Mesodermal cell (in vitro differentiated cells): ENCODE results near the gene ENOPH1.

Experiments
- H3K27ac ChIP-seq: 2 replicates; pipeline ENCODE4 v1.7.0; 2013; ENCODE audit warnings: mild to moderate bottlenecking, low read depth, low read length, moderate library complexity; ENCODE audit not compliant: severe bottlenecking
- H3K36me3 ChIP-seq: 2 replicates; pipeline ENCODE4 v1.7.1; 2013; ENCODE audit warnings: mild to moderate bottlenecking, low read length, moderate library complexity; ENCODE audit not compliant: control insufficient read depth, insufficient read depth
- H3K4me1 ChIP-seq: one replicate; pipeline ENCODE4 v1.7.1; 2013; ENCODE audit warnings: mild to moderate bottlenecking, low read length; ENCODE audit not compliant: insufficient read depth, control insufficient read depth, poor library complexity, severe bottlenecking
- H3K4me3 ChIP-seq: 2 replicates; pipeline ENCODE4 v1.7.0; 2013; ENCODE audit warnings: low read length, control low read depth, mild to moderate bottlenecking; ENCODE audit not compliant: insufficient read depth, poor library complexity, severe bottlenecking; ENCODE audit errors: extremely low read depth
- H3K9me3 ChIP-seq: 2 replicates; pipeline ENCODE4 v1.7.1; 2013; ENCODE audit warnings: mild to moderate bottlenecking, low read length, moderate library complexity; ENCODE audit not compliant: control insufficient read depth
- WGBS, 2 experiments: methylation state at CpG; one replicate each; pipeline ENCODE4 v1.1.5; 2013; ENCODE audit warnings: missing lambda C conversion rate in 2 of 2; ENCODE audit not compliant: insufficient coverage in 2 of 2; 5-methylcytosine and 5-hydroxymethylcytosine counted together

The ENOPH1 gene

DNA sequence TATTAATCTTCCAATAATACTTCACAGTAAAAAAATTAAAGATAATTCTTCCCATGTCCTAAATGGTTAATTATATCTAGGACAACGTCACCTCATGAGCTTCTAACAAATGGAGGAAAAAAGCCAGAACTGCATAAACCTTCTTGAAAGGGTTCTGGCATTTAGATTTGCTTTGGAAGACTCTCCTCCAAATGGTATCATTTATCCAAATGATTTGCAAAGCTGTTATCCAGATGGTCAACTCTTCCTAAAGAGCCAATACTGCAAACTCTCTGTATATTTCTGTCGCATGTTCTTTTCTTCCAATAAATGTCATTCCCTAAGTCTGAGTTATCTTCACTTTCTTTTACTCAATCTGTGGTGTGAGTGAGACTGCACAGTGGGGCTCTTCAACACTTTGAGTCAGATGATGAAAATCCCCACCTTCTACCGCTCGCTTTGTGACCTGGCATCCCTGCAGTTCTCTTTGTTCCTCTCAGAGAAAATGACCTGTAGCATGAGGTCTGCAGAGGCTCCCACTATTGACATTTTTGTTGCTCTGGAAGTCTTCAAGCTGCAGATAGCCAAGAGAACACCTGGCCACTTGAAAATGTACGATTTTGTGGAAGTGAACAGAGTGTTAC lies 78.5 kb downstream of the ENOPH1 start:
- 69% methylated on average over 2 of the region's 5 CpGs; no CpG with 5 or more reads in 1 of the 2 experiments for WGBS, 2 experiments
- Histone ChIP-seq H3K36me3 (no peaks in the 10 kb centered on the region), H3K4me3 (no peak overlapping the region), H3K27ac (no peak overlapping the region), H3K9me3 (no peaks in the 10 kb centered on the region), H3K4me1 (no peaks in the 10 kb centered on the region)

DNA sequence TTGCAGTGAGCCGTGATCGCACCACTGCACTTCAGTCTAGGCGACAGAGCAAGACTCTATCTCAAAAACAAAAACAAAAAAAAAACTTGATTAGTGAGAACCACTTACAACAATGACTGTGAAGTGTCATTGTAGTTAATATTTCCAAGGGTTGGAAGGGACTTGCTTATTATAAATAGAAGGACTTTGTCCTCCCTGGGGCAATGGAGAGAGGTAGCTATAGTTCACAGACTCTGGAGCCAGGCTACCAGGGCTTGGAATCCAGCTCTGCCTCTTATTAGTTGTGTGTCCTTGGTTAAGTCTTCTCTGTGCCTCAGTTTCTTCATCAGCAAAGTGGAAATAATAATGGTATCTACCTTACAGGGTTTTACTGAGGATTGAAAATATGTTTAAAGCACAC lies 79.8 kb downstream of the ENOPH1 start:
- no peaks in the 10 kb centered on the region for H3K9me3 ChIP-seq
- no peaks in the 10 kb centered on the region for H3K36me3 ChIP-seq
- H3K27ac ChIP-seq, result no peak overlapping the region
- no peak overlapping the region for H3K4me3 ChIP-seq
- no peaks in the 10 kb centered on the region for H3K4me1 ChIP-seq
- no CpG with 5 or more reads among the region's 3 CpGs for WGBS, 2 experiments
